Calu3 (cell line): ENCODE measurements around the gene MDM1. TPM values are rescaled to one million over a fixed set of nuclear protein-coding genes. Genes with fewer than 3 reads are reported as not detected.

Source experiments
- BruUV-seq: library from RNA; stranded (reverse); fragments of 400-500 nt; replicated peaks from 2 replicates; lab custom pipeline; 2021; lab: Mats Ljungman, UMichigan
- CTCF ChIA-PET: fragments of 300-600 bp; sonication (Branson Sonifier 250); formaldehyde crosslinking; loops from one replicate; lab custom pipeline; 2022; ENCODE audit warnings: antibody characterized with exemption; lab: Charles Lee
- DNase-seq: peaks from one replicate; pipeline ENCODE4 v3.0.0; 2022
- H3K27ac Mint-ChIP-seq: one replicate; pipeline ENCODE4 v1.8.0; 2022; ENCODE audit warnings: mixed read lengths; ENCODE audit not compliant: unreplicated experiment
- H3K27me3 Mint-ChIP-seq: one replicate; pipeline ENCODE4 v1.8.0; 2022; ENCODE audit warnings: mixed read lengths; ENCODE audit not compliant: unreplicated experiment
- H3K36me3 Mint-ChIP-seq: one replicate; pipeline ENCODE4 v1.8.0; 2022; ENCODE audit warnings: mild to moderate bottlenecking, moderate library complexity, mixed read lengths; ENCODE audit not compliant: insufficient read depth, unreplicated experiment
- H3K4me1 Mint-ChIP-seq: one replicate; pipeline ENCODE4 v1.8.0; 2022; ENCODE audit warnings: mild to moderate bottlenecking, low read depth, mixed read lengths; ENCODE audit not compliant: unreplicated experiment
- H3K4me3 Mint-ChIP-seq: one replicate; pipeline ENCODE4 v1.8.0; 2022; ENCODE audit warnings: mild to moderate bottlenecking, low read depth, moderate library complexity, mixed read lengths; ENCODE audit not compliant: unreplicated experiment
- H3K9me3 Mint-ChIP-seq: one replicate; pipeline ENCODE4 v1.8.0; 2022; ENCODE audit warnings: low read depth, mixed read lengths; ENCODE audit not compliant: unreplicated experiment
- intact Hi-C: fragments of 100-400 bp; cut with micrococcal nuclease; formaldehyde crosslinking; loops from one replicate; pipeline ENCODE4 v1.10.0; 2022; ENCODE audit not compliant: unreplicated experiment
- total RNA-seq: library from RNA; stranded (reverse); gene quantifications from 2 replicates; pipeline ENCODE4 v1.2.3, GENCODE V29; 2022
- TF ChIP-seq, protein P1 (sequence below): fragments of 200-600 bp; IDR thresholded peaks from one replicate; pipeline ENCODE4 v1.8.0; 2022; ENCODE audit warnings: antibody characterized with exemption; ENCODE audit not compliant: unreplicated experiment

MDM1 gene
- total RNA-seq, 1 experiment from 2014 or later, result 22.7 TPM

DNA sequence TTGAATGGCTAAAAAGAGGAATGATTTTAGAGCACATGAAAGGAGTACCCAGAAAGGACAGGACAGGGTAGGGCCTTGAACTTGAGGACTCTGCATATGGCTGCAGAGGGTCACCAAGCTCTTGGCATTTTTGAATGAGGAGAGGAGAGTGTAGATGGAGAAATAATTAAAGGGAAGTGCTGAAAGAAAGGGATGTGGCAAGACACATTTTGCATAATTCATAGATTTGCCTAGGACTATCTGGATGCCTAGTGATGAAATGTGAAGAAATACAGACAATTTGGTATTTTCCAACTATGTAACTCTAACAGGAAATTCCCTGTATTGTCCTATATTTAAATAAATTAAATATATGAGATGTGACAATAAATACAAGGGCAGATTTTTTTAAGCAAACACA lies 27.5 kb upstream of the MDM1 start:
- Mint-ChIP-seq H3K9me3 (no peaks in the 10 kb centered on the region), H3K4me1 (no peaks in the 10 kb centered on the region), H3K4me3 (no peak overlapping the region), H3K36me3 (no peaks in the 10 kb centered on the region), H3K27ac (no peak overlapping the region), H3K27me3 (peaks cover 19% of the 10 kb centered on the region)
- CTCF ChIA-PET, result interaction anchor here (1.1 to 1.4 kb wide), 3 partner anchors 10 to 253 kb away, joined by 3 to 5 read pairs (median 4); partner anchors contain the start of gene RAP1B
- DNase-seq, result no peak
- intact Hi-C loops, result loop anchor here (2.0 to 10.0 kb wide), 3 partner anchors 251 to 365 kb away; partner anchors contain the start of gene RAP1B
- BruUV-seq, result no TSS peak
- TF ChIP-seq, protein P1, sequence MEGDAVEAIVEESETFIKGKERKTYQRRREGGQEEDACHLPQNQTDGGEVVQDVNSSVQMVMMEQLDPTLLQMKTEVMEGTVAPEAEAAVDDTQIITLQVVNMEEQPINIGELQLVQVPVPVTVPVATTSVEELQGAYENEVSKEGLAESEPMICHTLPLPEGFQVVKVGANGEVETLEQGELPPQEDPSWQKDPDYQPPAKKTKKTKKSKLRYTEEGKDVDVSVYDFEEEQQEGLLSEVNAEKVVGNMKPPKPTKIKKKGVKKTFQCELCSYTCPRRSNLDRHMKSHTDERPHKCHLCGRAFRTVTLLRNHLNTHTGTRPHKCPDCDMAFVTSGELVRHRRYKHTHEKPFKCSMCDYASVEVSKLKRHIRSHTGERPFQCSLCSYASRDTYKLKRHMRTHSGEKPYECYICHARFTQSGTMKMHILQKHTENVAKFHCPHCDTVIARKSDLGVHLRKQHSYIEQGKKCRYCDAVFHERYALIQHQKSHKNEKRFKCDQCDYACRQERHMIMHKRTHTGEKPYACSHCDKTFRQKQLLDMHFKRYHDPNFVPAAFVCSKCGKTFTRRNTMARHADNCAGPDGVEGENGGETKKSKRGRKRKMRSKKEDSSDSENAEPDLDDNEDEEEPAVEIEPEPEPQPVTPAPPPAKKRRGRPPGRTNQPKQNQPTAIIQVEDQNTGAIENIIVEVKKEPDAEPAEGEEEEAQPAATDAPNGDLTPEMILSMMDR, result no peak

DNA sequence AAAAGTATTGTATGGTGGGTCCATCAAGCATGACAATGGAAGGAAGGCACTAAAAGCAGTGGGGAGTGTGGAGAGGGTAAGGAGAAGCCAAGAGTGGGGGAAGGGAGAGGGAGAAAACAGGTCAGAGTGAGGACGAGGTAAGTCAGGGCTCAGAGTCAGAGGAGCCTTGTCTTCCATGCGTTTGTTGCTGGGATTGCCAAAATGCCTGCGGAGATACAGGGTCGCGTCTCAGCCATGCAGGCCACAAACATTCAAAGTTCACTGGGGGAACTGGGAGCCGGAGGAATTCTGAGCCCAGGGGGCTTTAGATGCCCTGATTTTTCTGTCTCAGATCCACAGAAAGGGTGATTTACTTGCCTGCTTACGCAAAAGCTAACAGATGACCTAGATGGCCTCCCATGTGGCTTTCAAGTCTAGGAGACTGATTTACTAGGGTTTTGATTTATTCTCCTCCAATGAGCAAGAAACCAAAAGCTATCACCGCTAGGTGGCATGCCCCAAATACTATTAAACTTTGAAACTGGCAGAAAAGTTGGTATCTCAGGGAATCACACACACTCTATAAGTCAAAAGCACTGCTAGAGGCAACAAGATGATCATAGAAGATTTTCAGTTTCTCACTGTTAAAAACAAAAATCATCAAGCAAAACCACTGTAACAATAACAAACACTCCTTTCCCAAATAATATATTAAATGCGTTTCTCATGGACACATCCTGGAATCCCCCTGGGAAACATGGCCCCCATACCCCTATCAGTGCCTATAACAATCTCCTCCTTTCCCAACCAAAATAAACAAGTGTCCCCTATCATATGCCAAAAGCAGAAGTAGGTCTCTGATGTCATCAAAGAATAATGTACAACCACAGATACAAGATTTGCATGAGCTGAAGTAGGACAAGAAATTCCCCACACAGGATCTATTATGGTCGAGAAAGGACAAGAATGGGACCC lies 26.6 kb upstream of the MDM1 start:
- BruUV-seq, result no TSS peak
- Mint-ChIP-seq H3K27ac (no peak overlapping the region), H3K36me3 (no peaks in the 10 kb centered on the region), H3K4me1 (no peaks in the 10 kb centered on the region), H3K9me3 (no peaks in the 10 kb centered on the region), H3K27me3 (peaks cover 26% of the 10 kb centered on the region), H3K4me3 (no peak overlapping the region)
- peak; percentile 66 for DNase-seq
- CTCF ChIA-PET, result interaction anchor here (0.6 to 1.4 kb wide), 6 partner anchors 9 to 317 kb away, joined by 3 to 6 read pairs (median 4); partner anchors contain the start of gene RAP1B
- TF ChIP-seq, protein P1, result no peak
- intact Hi-C loops, result loop anchor here (2.0 to 10.0 kb wide), 3 partner anchors 252 to 366 kb away; partner anchors contain the start of gene RAP1B

DNA sequence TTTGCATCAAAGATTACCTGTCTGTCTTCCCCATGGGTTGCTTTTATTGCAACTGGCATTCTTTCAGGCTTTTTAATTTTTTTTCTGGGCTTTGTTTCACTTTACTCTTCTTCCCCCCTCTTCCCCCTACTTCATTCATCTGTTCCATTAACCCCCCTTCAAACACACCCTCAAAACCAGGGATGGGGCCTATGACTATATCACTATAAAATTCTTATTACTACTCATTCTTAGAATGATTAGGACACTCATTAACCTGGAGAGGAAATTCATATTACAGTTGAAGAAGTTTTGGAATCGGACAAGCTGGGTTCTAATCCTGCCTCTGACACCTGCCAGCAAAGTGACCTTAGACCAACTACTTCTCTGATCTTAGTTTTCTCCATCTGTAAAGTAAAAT lies 24.8 kb upstream of the MDM1 start:
- intact Hi-C loops, result loop anchor here (5.0 to 10.0 kb wide), 2 partner anchors 315 to 368 kb away; no protein-coding TSS in a partner anchor
- no peak overlapping the region for H3K4me3 Mint-ChIP-seq
- H3K4me1 Mint-ChIP-seq, result no peaks in the 10 kb centered on the region
- no peak for DNase-seq
- no peaks in the 10 kb centered on the region for H3K36me3 Mint-ChIP-seq
- peaks cover 42% of the 10 kb centered on the region for H3K27me3 Mint-ChIP-seq
- TF ChIP-seq, protein P1, result no peak
- no TSS peak for BruUV-seq
- CTCF ChIA-PET, result interaction anchor here (1.5 kb wide), 1 partner anchor 14 kb away, joined by 3 read pairs; no protein-coding TSS in a partner anchor
- H3K9me3 Mint-ChIP-seq, result no peaks in the 10 kb centered on the region
- H3K27ac Mint-ChIP-seq, result no peak overlapping the region

DNA sequence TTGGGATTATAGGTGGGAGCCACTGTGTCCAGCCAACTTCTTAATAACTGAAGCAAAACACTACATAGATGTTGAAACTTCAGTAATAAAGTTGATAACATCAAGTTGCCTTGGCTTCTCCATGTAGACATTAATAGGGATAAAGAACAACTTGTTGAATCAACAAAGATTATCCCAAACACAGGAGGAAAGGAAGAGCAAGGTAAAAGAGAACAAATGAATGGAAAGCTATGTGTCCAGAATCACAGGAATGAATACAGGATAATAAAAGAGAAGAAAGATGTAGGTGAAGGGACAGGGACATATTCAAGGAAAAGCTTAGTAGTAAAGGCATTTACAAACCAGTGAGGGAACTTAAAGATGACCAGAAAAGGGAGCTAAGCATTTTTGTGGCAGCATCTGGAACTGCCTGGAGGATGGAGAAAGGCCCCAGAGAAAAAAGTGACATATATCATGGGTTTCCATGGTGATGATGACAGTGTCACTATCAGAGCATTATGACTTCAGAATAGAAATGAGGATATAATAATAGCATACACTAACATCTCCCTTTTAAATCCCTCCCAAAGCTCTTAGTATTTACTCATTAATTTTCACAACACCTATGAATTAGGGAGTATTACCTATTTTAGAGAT lies 24.0 kb upstream of the MDM1 start:
- CTCF ChIA-PET, result interaction anchor here (1.5 kb wide), 1 partner anchor 13 kb away, joined by 3 read pairs; no protein-coding TSS in a partner anchor
- Mint-ChIP-seq H3K27me3 (peaks cover 44% of the 10 kb centered on the region), H3K4me3 (no peak overlapping the region), H3K4me1 (no peaks in the 10 kb centered on the region), H3K9me3 (no peaks in the 10 kb centered on the region), H3K36me3 (no peaks in the 10 kb centered on the region), H3K27ac (no peak overlapping the region)
- no peak for DNase-seq
- TF ChIP-seq, protein P1, result no peak
- intact Hi-C loops, result loop anchor here (5.0 to 10.0 kb wide), 2 partner anchors 316 to 369 kb away; no protein-coding TSS in a partner anchor
- no TSS peak for BruUV-seq
